RWPE2 (cell line): Measurements from ENCODE around the gene DNHD1.

Experiments
- ATAC-seq: fragments of 200-7000 bp; cut with Tn5 transposase; 3 replicates; pipeline ENCODE4 v1.9.1; 2021; ENCODE audit warnings: low read depth
- DNase-seq: peaks from one replicate; pipeline ENCODE4 v3.0.0-alpha.2; 2020; ENCODE audit warnings: low spot score
- H3K27ac ChIP-seq: fragments of 450-650 bp; 2 replicates; pipeline ENCODE4 v1.5.1; 2017; ENCODE audit warnings: mild to moderate bottlenecking; ENCODE audit not compliant: poor library complexity, severe bottlenecking
- H3K27me3 ChIP-seq: fragments of 250-450 bp; sonication (Bioruptor Pico); 2 replicates; pipeline ENCODE4 v1.5.1; 2021; ENCODE audit warnings: mild to moderate bottlenecking, moderate library complexity; ENCODE audit not compliant: insufficient read depth, poor library complexity, severe bottlenecking
- H3K36me3 ChIP-seq: fragments of 250-450 bp; sonication (Bioruptor Pico); 2 replicates; pipeline ENCODE4 v1.5.1; 2020; ENCODE audit warnings: low read depth, mild to moderate bottlenecking, moderate library complexity
- H3K4me1 ChIP-seq: fragments of 250-450 bp; sonication (Bioruptor Pico); 2 replicates; pipeline ENCODE4 v1.5.1; 2021; ENCODE audit warnings: mild to moderate bottlenecking, moderate library complexity; ENCODE audit not compliant: insufficient read depth, poor library complexity, severe bottlenecking
- H3K4me3 ChIP-seq: fragments of 250-450 bp; sonication (Bioruptor Pico); 2 replicates; pipeline ENCODE4 v1.5.1; 2021; ENCODE audit warnings: mild to moderate bottlenecking, moderate library complexity; ENCODE audit not compliant: severe bottlenecking
- H3K9me3 ChIP-seq: fragments of 250-450 bp; sonication (Bioruptor Pico); 2 replicates; pipeline ENCODE4 v1.5.1; 2021; ENCODE audit warnings: mild to moderate bottlenecking, moderate library complexity; ENCODE audit not compliant: severe bottlenecking
- TF ChIP-seq, protein P1 (sequence below): fragments of 450-650 bp; IDR thresholded peaks from one replicate; pipeline ENCODE4 v1.5.1; 2017; ENCODE audit warnings: mild to moderate bottlenecking, moderate library complexity; ENCODE audit not compliant: poor library complexity, severe bottlenecking

DNHD1 gene

DNA sequence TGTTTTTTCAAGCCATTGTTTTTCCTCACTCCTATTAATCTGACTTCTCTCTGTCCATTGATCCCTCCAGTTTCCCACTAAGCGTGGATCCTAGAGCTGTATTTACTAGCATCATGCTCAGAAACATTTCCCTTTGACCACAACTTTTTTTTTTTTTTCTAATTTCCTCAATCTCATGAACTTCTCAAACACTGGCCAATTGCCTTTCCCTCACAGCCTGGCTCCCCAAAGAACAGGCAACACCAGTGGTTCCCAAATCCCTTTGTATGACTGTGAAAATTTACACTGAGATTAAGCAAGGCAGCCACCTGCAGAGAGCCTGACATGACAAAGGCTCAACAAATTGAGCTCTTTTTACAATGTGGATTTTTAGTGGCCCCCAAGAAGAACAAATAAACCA is 123.6 kb downstream of the DNHD1 start:
- Histone ChIP-seq H3K4me3 (no peak overlapping the region), H3K9me3 (no peaks in the 10 kb centered on the region), H3K4me1 (peaks cover 4% of the 10 kb centered on the region), H3K27me3 (no peaks in the 10 kb centered on the region), H3K27ac (no peak overlapping the region), H3K36me3 (no peaks in the 10 kb centered on the region)
- ATAC-seq (no peak), DNase-seq (no peak)
- TF ChIP-seq, protein P1, sequence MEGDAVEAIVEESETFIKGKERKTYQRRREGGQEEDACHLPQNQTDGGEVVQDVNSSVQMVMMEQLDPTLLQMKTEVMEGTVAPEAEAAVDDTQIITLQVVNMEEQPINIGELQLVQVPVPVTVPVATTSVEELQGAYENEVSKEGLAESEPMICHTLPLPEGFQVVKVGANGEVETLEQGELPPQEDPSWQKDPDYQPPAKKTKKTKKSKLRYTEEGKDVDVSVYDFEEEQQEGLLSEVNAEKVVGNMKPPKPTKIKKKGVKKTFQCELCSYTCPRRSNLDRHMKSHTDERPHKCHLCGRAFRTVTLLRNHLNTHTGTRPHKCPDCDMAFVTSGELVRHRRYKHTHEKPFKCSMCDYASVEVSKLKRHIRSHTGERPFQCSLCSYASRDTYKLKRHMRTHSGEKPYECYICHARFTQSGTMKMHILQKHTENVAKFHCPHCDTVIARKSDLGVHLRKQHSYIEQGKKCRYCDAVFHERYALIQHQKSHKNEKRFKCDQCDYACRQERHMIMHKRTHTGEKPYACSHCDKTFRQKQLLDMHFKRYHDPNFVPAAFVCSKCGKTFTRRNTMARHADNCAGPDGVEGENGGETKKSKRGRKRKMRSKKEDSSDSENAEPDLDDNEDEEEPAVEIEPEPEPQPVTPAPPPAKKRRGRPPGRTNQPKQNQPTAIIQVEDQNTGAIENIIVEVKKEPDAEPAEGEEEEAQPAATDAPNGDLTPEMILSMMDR: no peak
